ENCODE data around the gene FCRLA.

The FCRLA gene

DNA sequence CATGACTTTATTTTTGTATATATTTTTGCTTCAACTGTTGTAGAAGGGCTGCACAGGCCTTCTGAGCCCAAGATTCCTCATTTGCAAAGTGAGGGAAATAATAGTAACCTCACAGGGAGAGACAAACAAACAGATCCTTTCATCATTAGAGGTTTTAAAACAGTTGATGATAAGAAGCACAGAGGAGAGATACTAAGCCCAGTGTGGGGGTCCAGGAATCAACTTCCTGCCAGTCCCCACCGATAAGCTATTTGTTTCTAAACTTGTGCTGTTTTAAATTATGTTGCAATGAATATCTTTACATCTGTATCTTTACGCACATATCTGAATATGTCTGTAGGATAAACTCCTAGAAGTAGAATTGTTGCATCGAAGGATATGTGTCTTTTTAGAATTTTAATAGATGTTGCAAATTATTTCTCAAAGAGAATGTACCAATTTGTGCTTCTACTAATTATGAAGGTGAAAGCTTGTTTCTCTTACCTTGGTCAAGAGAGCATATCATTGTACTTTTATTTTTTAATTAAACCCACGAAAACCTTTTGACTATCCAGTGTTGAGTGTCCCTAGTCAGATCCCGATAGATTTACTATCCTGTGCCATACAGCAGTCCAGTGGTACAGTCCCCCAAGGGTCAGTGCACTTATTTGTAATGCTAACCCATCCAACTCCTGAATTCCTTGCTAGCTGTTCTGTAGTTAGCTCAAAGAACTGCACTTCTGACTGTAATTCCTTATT is 25.1 kb downstream of the FCRLA start:
- no peak for TF ChIP-seq CTCF (IDR thresholded peaks at IDR 0.05; ENCODE audit: low read length, missing control alignments)
- no peak overlapping the region for H3K4me3 ChIP-seq (replicated peaks; ENCODE audit: low read depth, low read length)
- no peak for DNase-seq (ENCODE audit: low read depth)

GRCh38 chr1:161733526-161733925 is 26.5 kb downstream of the FCRLA start:
- no peak overlapping the region for H3K4me3 ChIP-seq (replicated peaks; ENCODE audit: low read depth, low read length)
- peak; percentile 92 for DNase-seq (ENCODE audit: low read depth)
- TF ChIP-seq CTCF (IDR thresholded peaks at IDR 0.05; ENCODE audit: low read length, missing control alignments): no peak

DNA sequence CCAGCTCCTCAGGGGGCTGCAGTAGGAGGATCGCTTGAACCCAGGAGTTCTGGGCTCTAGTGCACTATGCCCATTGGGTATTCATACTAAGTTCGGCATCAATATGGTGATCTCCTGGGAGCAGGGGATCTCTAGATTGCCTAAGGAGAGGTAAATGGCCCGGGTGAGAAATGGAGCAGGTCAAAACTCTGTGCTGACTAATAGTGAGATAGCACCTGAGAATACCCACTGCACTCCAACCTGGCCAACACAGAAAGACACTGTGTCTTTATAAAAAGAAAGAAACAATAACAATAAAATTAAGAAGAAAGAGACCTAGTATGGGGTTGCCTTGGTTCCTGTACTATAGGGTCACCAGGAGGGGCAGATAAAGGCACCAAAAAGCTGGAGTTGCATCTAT is 28.8 kb downstream of the FCRLA start:
- no peak for DNase-seq (ENCODE audit: low read depth)
- TF ChIP-seq CTCF (IDR thresholded peaks at IDR 0.05; ENCODE audit: low read length, missing control alignments): no peak
- H3K4me3 ChIP-seq (replicated peaks; ENCODE audit: low read depth, low read length): no peak overlapping the region

DNA sequence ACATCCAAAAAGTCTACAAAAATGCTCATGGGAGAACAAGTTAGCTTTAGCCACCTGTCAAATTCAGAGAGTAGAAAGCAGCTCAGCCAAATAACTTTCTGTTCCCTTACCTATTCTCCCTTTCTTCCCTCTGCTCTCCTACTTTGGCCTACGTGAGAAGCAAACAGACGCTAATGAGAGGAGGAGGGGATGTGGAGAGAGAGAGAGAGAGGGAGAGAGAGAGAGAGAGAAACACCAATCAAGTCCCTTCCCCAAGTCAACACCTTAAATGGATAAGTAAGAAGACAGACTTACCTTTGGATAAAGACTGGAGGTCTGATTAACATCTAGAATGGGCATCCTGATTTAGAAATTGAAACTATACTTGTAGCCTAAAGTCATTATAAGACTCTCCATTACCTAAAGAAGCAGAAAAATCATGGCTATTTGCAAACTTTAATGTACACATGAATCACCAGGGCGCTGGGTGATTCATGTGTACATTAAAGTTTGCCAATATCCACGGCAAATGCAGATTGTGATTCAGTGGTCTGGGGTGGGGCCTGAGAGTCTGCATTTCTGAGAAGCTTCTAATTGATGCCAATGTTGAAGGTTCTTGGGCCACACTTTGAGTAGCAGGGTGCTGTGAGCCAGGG is 29.4 kb downstream of the FCRLA start:
- TF ChIP-seq CTCF (IDR thresholded peaks at IDR 0.05; ENCODE audit: low read length, missing control alignments): no peak
- no peak overlapping the region for H3K4me3 ChIP-seq (replicated peaks; ENCODE audit: low read depth, low read length)
- DNase-seq (ENCODE audit: low read depth): no peak

- no peak overlapping the region for H3K4me3 ChIP-seq (replicated peaks; ENCODE audit: low read depth, low read length)
- DNase-seq (ENCODE audit: low read depth): no peak
- TF ChIP-seq CTCF (IDR thresholded peaks at IDR 0.05; ENCODE audit: low read length, missing control alignments): no peak
Measured at GRCh38 chr1:161737625-161738024, 30.6 kb downstream of the FCRLA start.

DNA sequence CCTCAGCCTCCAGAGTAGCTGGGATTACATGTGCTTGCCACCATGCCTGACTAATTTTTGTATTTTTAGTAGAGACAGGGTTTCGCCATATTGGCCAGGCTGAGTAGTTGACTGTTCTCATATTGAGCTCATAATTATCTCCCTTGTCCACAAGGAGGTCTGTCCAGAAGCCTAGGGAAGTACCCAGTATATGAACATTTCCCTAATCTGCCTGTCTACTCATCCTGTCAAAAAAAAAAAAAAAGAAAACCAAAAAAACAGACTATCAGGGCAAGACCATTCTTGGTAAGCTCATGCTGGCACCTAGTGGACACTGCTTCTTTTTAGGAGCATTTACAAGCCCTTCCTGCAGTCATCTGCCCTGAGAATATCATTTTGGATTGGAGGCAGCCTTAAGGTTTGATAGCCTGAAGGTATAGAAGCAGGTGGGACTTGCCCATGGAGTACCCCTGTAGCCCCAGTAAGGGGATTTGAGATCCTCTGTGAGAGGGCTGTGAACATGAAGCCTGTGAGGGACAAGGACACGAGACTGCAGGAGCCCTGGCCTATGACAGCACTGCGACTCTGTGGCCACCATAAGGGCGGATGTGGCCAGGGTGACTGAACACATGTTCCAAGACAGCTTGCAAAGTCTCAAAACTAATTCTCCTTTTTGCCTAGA is 31.7 kb downstream of the FCRLA start:
- DNase-seq (ENCODE audit: low read depth): peak; percentile 89
- H3K4me3 ChIP-seq (replicated peaks; ENCODE audit: low read depth, low read length): no peak overlapping the region
- TF ChIP-seq CTCF (IDR thresholded peaks at IDR 0.05; ENCODE audit: low read length, missing control alignments): peak; percentile 64

All from fibroblast of pulmonary artery (primary cell).